GM12878 (cell line): Measurements from ENCODE around the gene EXOC4. TPM values are rescaled to one million over a fixed set of nuclear protein-coding genes. Genes with fewer than 3 reads are reported as not detected.

Experiments used
- ATAC-seq: fragments of 200-7000 bp; cut with Tn5 transposase; 3 replicates; pipeline ENCODE4 v1.9.1; 2020; ENCODE audit warnings: mild to moderate bottlenecking, moderate library complexity
- BruUV-seq: library from RNA; stranded (reverse); fragments of 400-500 nt; replicated peaks from 2 replicates; lab custom pipeline; 2021; lab: Mats Ljungman, UMichigan
- CTCF ChIA-PET: fragments of 300-600 bp; sonication (Branson Sonifier 250); formaldehyde crosslinking; extraction: SDS; loops from one replicate; lab custom pipeline; 2021; ENCODE audit warnings: inconsistent platforms; lab: Yijun Ruan, JAX
- POLR2A ChIA-PET: fragments of 350-600 bp; formaldehyde crosslinking; extraction: SDS; loops from one replicate; lab custom pipeline; 2021; ENCODE audit warnings: inconsistent platforms; lab: Charles Lee
- RAD21 ChIA-PET: fragments of 300-600 bp; sonication (Branson Sonifier 250); formaldehyde crosslinking; loops from one replicate; lab custom pipeline; 2023; ENCODE audit warnings: antibody characterized with exemption; ENCODE audit not compliant: unreplicated experiment; lab: Charles Lee
- SMC1A ChIA-PET: fragments of 300-600 bp; sonication (Branson Sonifier 250); formaldehyde crosslinking; loops from one replicate; lab custom pipeline; 2023; ENCODE audit not compliant: unreplicated experiment, uncharacterized antibody; lab: Charles Lee
- DNase-seq: peaks from one replicate; pipeline ENCODE4 v3.0.0-alpha.2; 2011; ENCODE audit warnings: low read depth, low spot score
- FAIRE-seq: peaks from 3 replicates; lab custom pipeline; 2011; peaks lifted over from hg19 to GRCh38; lab: Jason Lieb, UNC
- H2AFZ ChIP-seq: 2 replicates; pipeline ENCODE4 v1.6.0; 2011; ENCODE audit warnings: low read depth, low read length, control low read depth; ENCODE audit not compliant: control insufficient read depth
- H3K27ac ChIP-seq: 2 replicates; pipeline ENCODE4 v1.5.1; 2011; ENCODE audit warnings: control low read depth; ENCODE audit not compliant: control insufficient read depth, insufficient read depth
- H3K27me3 ChIP-seq, 2 experiments: replicated peaks in 1 of 2; 2 replicates each; pipeline versions ENCODE4 v1.6.0 to v1.6.1; 2011; ENCODE audit warnings: low read length in 1 of 2; ENCODE audit not compliant: control insufficient read depth in 2 of 2, insufficient read depth in 2 of 2
- H3K36me3 ChIP-seq, 2 experiments: 2 replicates each; pipeline ENCODE4 v1.5.1; 2011; ENCODE audit warnings: low read length in 1 of 2; ENCODE audit not compliant: control insufficient read depth in 2 of 2, insufficient read depth in 2 of 2
- H3K4me1 ChIP-seq: 2 replicates; pipeline ENCODE4 v1.6.1; 2011; ENCODE audit warnings: mild to moderate bottlenecking, low read length, moderate library complexity, mixed read lengths; ENCODE audit not compliant: control insufficient read depth, insufficient read depth
- H3K4me2 ChIP-seq: 2 replicates; pipeline ENCODE4 v1.6.0; 2011; ENCODE audit warnings: control low read depth; ENCODE audit not compliant: control insufficient read depth, insufficient read depth
- H3K4me3 ChIP-seq: fragments of 200-600 bp; sonication (generic); 2 replicates; pipeline ENCODE4 v1.5.1; 2016
- H3K79me2 ChIP-seq: 2 replicates; pipeline ENCODE4 v1.6.0; 2011; ENCODE audit warnings: low read length; ENCODE audit not compliant: control insufficient read depth, insufficient read depth
- H3K9ac ChIP-seq: 2 replicates; pipeline ENCODE4 v1.8.0; 2011; ENCODE audit warnings: low read length, control low read depth, mixed read lengths; ENCODE audit not compliant: control insufficient read depth, insufficient read depth
- H3K9me3 ChIP-seq: replicated peaks from 3 replicates; pipeline ENCODE4 v1.5.1; 2011; ENCODE audit warnings: mild to moderate bottlenecking, low read length; ENCODE audit not compliant: control insufficient read depth, insufficient read depth
- H4K20me1 ChIP-seq: 2 replicates; pipeline ENCODE4 v1.6.0; 2011; ENCODE audit not compliant: control insufficient read depth, insufficient read depth
- CHD1 ChIP-seq: IDR thresholded peaks from 2 replicates; pipeline ENCODE4 v1.6.1; 2012; ENCODE audit warnings: low read depth, low read length, improper control_type of control experiment
- ESRRA ChIP-seq: IDR thresholded peaks from 2 replicates; pipeline ENCODE4 v1.6.1; 2012; ENCODE audit warnings: mild to moderate bottlenecking, low read length, improper control_type of control experiment
- HDGF ChIP-seq: fragments of 450-650 bp; IDR thresholded peaks from 2 replicates; pipeline ENCODE4 v1.6.1; 2016; ENCODE audit warnings: antibody characterized with exemption
- JUND ChIP-seq: IDR thresholded peaks from 2 replicates; pipeline ENCODE4 v1.6.1; 2012; ENCODE audit warnings: low read depth, mild to moderate bottlenecking, low read length, improper control_type of control experiment, moderate library complexity
- KDM1A ChIP-seq: fragments of 200-600 bp; sonication (generic); IDR thresholded peaks from 2 replicates; pipeline ENCODE4 v1.6.1; 2016; ENCODE audit warnings: borderline replicate concordance
- NR2F1 ChIP-seq: fragments of 450-650 bp; conservative IDR thresholded peaks from 2 replicates; pipeline ENCODE4 v1.6.1; 2017; ENCODE audit warnings: mild to moderate bottlenecking
- PML ChIP-seq: IDR thresholded peaks from 2 replicates; pipeline ENCODE4 v1.6.1; 2012; ENCODE audit warnings: low read length, inconsistent platforms
- POLR2A ChIP-seq: IDR thresholded peaks from 2 replicates; pipeline ENCODE4 v1.6.1; 2011; ENCODE audit warnings: low read depth, mild to moderate bottlenecking, low read length
- ZZZ3 ChIP-seq: IDR thresholded peaks from 2 replicates; pipeline ENCODE4 v1.6.1; 2011; ENCODE audit warnings: low read depth; ENCODE audit not compliant: control insufficient read depth, insufficient read length
- in situ Hi-C: fragments of 300-500 bp; cut with MboI; formaldehyde crosslinking; loops from 9 replicates; pipeline ENCODE4 v1.14.3; 2018; ENCODE audit warnings: mixed read lengths
- intact Hi-C: fragments of 100-400 bp; cut with micrococcal nuclease; formaldehyde crosslinking; loops from one replicate; pipeline ENCODE4 v1.14.2; 2022; ENCODE audit not compliant: unreplicated experiment
- polyA plus RNA-seq, 11 experiments: library from polyadenylated mRNA; depleted of rRNA in 4 of 11; unstranded in 6 of 11; stranded (reverse) in 5 of 11; fragments of >200 nt; fragmentation: Nextera tagmentation in 4 of 11; fragmentation: Illumina TruSeq in 1 of 11; extraction: Ambion mirVana in 4 of 11; extraction: Trizol in 1 of 11; gene quantifications; 1 replicate in 1 of 11; 2 replicates in 10 of 11; pipeline versions ENCODE4 v1.2.1 to v1.2.3, GENCODE V29; 2011 to 2016; ENCODE audit warnings: inconsistent platforms in 2 of 11, missing spikeins in 2 of 11, low read depth in 1 of 11
- total RNA-seq, 4 experiments: library from RNA; depleted of rRNA in 3 of 4; stranded (reverse); fragments of >200 nt in 3 of 4; fragmentation: Illumina TruSeq in 1 of 4; extraction: Trizol in 1 of 4; gene quantifications; 2 replicates each; pipeline versions ENCODE4 v1.2.1 to v1.2.3, GENCODE V29; 2013 to 2021
- TF ChIP-seq, protein P1 (sequence below): fragments of 450-650 bp; IDR thresholded peaks from 2 replicates; pipeline ENCODE4 v1.6.1; 2017; ENCODE audit warnings: borderline replicate concordance
- TF ChIP-seq, protein P2 (sequence below): IDR thresholded peaks from 2 replicates; pipeline ENCODE4 v1.6.1; 2011; ENCODE audit warnings: low read depth, mild to moderate bottlenecking, low read length, moderate library complexity, borderline replicate concordance; ENCODE audit errors: extremely low read depth
- TF ChIP-seq, protein P3 (sequence below): fragments of 450-650 bp; IDR thresholded peaks from 2 replicates; pipeline ENCODE4 v1.6.1; 2016; ENCODE audit warnings: mild to moderate bottlenecking
- TF ChIP-seq, protein P4 (sequence below): IDR thresholded peaks from 2 replicates; pipeline ENCODE4 v1.6.1; 2012; ENCODE audit warnings: low read depth, low read length, improper control_type of control experiment
- TF ChIP-seq, protein P5 (sequence below): IDR thresholded peaks from 2 replicates; pipeline ENCODE4 v1.6.1; 2011; ENCODE audit warnings: borderline replicate concordance, low read depth, mild to moderate bottlenecking, moderate library complexity, mixed read lengths, low read length; ENCODE audit not compliant: insufficient read depth; ENCODE audit errors: extremely low read length
- TF ChIP-seq, protein P6 (sequence below): fragments of 150-350 bp; IDR thresholded peaks from 2 replicates; pipeline ENCODE4 v1.6.1; 2016; ENCODE audit warnings: low read depth, low read length

The EXOC4 gene
- total and polyA plus RNA-seq, 10 of the 15 experiments (the other 5 are each of a cell fraction or from before 2014, with no cell fraction given): 13.2 to 44.5 (median 29.6) TPM

DNA sequence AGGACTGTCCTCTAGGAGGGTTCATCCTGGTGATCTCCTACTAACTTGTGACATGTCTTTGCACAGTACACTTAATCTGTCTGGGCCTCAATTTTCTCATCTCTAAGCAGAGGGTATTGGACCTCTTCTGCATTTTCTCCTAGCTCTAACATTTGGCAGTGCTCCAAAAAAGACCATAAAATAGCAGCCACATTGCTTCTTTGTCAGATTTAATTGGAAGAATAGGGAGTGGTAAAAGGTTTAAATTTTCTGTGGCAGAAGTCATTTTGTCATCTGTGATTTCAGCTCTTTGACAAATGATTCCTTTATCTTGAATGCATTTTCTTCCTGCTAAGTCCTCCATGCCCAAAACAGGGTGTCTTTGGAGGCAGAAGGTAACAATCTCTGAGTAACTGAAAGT, 584.3 kb downstream of the EXOC4 start:
- ATAC-seq: no peak
- POLR2A ChIA-PET: no interaction called here
- intact Hi-C loops: no loop called here

More for the DNA sequence above, 584.3 kb downstream of the EXOC4 start:
- no peak overlapping the region for H3K4me2 ChIP-seq
- no peaks in the 10 kb centered on the region for H3K36me3 ChIP-seq
- ChIA-PET CTCF (interaction anchor here (1.3 kb wide), 1 partner anchor 18 kb away, joined by 3 read pairs; no protein-coding TSS in a partner anchor), RAD21 (no interaction called here), SMC1A (interaction anchor here (0.7 kb wide), 1 partner anchor 18 kb away, joined by 3 read pairs; no protein-coding TSS in a partner anchor)
- no peaks in the 10 kb centered on the region for H3K27me3 ChIP-seq
- no peak overlapping the region for H3K27ac ChIP-seq
- no TSS peak for BruUV-seq
- no peaks in the 10 kb centered on the region for H3K4me1 ChIP-seq
- H4K20me1 ChIP-seq: no peaks in the 10 kb centered on the region
- no peak overlapping the region for H3K4me3 ChIP-seq
- H3K79me2 ChIP-seq: no peaks in the 10 kb centered on the region
- no peak for DNase-seq
- no peaks in the 10 kb centered on the region for H3K9me3 ChIP-seq
- FAIRE-seq: no peak
- no peak overlapping the region for H2AFZ ChIP-seq
- TF ChIP-seq, protein P1, sequence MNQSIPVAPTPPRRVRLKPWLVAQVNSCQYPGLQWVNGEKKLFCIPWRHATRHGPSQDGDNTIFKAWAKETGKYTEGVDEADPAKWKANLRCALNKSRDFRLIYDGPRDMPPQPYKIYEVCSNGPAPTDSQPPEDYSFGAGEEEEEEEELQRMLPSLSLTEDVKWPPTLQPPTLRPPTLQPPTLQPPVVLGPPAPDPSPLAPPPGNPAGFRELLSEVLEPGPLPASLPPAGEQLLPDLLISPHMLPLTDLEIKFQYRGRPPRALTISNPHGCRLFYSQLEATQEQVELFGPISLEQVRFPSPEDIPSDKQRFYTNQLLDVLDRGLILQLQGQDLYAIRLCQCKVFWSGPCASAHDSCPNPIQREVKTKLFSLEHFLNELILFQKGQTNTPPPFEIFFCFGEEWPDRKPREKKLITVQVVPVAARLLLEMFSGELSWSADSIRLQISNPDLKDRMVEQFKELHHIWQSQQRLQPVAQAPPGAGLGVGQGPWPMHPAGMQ: no peak
- TF ChIP-seq, protein P2, sequence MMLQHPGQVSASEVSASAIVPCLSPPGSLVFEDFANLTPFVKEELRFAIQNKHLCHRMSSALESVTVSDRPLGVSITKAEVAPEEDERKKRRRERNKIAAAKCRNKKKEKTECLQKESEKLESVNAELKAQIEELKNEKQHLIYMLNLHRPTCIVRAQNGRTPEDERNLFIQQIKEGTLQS: no peak
- no peak for TF ChIP-seq JUND
- no peak for TF ChIP-seq HDGF
- no peak for TF ChIP-seq KDM1A
- no peak for TF ChIP-seq POLR2A
- TF ChIP-seq, protein P3, sequence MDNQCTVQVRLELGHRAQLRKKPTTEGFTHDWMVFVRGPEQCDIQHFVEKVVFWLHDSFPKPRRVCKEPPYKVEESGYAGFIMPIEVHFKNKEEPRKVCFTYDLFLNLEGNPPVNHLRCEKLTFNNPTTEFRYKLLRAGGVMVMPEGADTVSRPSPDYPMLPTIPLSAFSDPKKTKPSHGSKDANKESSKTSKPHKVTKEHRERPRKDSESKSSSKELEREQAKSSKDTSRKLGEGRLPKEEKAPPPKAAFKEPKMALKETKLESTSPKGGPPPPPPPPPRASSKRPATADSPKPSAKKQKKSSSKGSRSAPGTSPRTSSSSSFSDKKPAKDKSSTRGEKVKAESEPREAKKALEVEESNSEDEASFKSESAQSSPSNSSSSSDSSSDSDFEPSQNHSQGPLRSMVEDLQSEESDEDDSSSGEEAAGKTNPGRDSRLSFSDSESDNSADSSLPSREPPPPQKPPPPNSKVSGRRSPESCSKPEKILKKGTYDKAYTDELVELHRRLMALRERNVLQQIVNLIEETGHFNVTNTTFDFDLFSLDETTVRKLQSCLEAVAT: no peak
- TF ChIP-seq, protein P4, sequence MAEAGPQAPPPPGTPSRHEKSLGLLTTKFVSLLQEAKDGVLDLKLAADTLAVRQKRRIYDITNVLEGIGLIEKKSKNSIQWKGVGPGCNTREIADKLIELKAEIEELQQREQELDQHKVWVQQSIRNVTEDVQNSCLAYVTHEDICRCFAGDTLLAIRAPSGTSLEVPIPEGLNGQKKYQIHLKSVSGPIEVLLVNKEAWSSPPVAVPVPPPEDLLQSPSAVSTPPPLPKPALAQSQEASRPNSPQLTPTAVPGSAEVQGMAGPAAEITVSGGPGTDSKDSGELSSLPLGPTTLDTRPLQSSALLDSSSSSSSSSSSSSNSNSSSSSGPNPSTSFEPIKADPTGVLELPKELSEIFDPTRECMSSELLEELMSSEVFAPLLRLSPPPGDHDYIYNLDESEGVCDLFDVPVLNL: no peak
- TF ChIP-seq, protein P5, sequence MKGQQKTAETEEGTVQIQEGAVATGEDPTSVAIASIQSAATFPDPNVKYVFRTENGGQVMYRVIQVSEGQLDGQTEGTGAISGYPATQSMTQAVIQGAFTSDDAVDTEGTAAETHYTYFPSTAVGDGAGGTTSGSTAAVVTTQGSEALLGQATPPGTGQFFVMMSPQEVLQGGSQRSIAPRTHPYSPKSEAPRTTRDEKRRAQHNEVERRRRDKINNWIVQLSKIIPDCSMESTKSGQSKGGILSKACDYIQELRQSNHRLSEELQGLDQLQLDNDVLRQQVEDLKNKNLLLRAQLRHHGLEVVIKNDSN: no peak
- TF ChIP-seq ZZZ3: no peak
- TF ChIP-seq PML: no peak
- no peak for TF ChIP-seq ESRRA
- TF ChIP-seq CHD1: no peak
- TF ChIP-seq, protein P6, sequence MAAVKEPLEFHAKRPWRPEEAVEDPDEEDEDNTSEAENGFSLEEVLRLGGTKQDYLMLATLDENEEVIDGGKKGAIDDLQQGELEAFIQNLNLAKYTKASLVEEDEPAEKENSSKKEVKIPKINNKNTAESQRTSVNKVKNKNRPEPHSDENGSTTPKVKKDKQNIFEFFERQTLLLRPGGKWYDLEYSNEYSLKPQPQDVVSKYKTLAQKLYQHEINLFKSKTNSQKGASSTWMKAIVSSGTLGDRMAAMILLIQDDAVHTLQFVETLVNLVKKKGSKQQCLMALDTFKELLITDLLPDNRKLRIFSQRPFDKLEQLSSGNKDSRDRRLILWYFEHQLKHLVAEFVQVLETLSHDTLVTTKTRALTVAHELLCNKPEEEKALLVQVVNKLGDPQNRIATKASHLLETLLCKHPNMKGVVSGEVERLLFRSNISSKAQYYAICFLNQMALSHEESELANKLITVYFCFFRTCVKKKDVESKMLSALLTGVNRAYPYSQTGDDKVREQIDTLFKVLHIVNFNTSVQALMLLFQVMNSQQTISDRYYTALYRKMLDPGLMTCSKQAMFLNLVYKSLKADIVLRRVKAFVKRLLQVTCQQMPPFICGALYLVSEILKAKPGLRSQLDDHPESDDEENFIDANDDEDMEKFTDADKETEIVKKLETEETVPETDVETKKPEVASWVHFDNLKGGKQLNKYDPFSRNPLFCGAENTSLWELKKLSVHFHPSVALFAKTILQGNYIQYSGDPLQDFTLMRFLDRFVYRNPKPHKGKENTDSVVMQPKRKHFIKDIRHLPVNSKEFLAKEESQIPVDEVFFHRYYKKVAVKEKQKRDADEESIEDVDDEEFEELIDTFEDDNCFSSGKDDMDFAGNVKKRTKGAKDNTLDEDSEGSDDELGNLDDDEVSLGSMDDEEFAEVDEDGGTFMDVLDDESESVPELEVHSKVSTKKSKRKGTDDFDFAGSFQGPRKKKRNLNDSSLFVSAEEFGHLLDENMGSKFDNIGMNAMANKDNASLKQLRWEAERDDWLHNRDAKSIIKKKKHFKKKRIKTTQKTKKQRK: no peak
- no peak for TF ChIP-seq NR2F1
- no peak overlapping the region for H3K9ac ChIP-seq
- in situ Hi-C loops: no loop called here
